ENCODE measurements around the gene GPR17.

The GPR17 gene

DNA sequence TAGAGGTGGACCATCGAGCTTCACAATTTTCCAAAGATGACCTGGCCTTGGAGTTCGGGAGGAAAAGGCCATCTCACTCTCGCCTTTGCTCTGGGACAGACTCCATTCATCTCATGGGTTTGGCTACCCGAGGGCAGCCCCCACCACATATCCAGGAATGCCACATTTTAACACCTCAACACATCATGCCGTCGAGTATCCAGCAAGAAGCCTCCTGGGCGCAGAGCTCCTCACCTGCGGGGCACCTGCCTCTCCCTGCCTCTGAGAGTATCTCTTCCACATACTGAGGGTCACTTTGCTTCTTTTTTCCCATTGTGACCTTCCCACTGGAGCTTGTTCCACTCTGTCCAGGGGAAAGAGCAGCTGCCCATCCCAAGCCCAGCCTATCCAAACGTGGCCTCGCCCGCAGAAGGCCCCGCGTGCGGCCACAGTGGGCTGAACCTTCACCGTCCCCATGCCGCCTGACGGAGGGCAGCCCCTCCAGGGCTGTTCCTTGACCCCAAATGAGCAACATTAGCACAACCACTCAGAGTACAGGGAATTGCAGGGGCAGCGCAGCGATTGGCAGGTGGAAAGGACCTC, 34.8 kb downstream of the GPR17 start:
- no peak for DNase-seq (ENCODE audit: low read depth)
- no peak overlapping the region for H3K4me3 ChIP-seq (ENCODE audit: low read depth, low read length)
- TF ChIP-seq, protein P1, sequence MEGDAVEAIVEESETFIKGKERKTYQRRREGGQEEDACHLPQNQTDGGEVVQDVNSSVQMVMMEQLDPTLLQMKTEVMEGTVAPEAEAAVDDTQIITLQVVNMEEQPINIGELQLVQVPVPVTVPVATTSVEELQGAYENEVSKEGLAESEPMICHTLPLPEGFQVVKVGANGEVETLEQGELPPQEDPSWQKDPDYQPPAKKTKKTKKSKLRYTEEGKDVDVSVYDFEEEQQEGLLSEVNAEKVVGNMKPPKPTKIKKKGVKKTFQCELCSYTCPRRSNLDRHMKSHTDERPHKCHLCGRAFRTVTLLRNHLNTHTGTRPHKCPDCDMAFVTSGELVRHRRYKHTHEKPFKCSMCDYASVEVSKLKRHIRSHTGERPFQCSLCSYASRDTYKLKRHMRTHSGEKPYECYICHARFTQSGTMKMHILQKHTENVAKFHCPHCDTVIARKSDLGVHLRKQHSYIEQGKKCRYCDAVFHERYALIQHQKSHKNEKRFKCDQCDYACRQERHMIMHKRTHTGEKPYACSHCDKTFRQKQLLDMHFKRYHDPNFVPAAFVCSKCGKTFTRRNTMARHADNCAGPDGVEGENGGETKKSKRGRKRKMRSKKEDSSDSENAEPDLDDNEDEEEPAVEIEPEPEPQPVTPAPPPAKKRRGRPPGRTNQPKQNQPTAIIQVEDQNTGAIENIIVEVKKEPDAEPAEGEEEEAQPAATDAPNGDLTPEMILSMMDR (IDR thresholded peaks at IDR 0.05; ENCODE audit: low read depth, low read length, missing control alignments), result no peak

DNA sequence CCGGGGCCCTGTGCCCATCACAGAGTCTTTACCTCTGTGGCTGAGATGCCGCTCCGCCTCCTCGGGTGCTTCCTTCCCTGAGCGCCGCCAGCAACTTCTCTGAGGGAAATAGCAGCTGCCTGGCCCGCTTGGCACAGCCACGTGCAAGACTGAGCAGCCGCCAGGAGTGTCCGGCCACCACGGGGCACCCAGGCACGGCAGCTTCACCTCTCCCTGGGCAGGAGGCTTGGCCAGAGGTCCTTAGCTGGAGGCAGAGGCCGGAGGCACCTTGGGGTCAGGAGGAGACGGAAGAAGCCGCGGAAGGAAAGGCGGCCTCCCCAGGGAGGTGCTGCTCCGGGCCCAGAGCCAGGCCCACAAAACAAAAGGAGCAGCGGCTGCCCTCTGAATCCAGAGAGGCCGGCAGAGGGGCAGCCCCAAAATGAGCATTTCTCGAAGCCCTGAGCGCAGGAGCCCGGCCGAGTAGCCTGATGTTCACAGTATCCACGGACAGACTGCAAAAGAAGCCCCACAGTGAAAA, 35.4 kb downstream of the GPR17 start:
- no peak overlapping the region for H3K4me3 ChIP-seq (ENCODE audit: low read depth, low read length)
- no peak for DNase-seq (ENCODE audit: low read depth)
- TF ChIP-seq, protein P1 (IDR thresholded peaks at IDR 0.05; ENCODE audit: low read depth, low read length, missing control alignments), result no peak

DNA sequence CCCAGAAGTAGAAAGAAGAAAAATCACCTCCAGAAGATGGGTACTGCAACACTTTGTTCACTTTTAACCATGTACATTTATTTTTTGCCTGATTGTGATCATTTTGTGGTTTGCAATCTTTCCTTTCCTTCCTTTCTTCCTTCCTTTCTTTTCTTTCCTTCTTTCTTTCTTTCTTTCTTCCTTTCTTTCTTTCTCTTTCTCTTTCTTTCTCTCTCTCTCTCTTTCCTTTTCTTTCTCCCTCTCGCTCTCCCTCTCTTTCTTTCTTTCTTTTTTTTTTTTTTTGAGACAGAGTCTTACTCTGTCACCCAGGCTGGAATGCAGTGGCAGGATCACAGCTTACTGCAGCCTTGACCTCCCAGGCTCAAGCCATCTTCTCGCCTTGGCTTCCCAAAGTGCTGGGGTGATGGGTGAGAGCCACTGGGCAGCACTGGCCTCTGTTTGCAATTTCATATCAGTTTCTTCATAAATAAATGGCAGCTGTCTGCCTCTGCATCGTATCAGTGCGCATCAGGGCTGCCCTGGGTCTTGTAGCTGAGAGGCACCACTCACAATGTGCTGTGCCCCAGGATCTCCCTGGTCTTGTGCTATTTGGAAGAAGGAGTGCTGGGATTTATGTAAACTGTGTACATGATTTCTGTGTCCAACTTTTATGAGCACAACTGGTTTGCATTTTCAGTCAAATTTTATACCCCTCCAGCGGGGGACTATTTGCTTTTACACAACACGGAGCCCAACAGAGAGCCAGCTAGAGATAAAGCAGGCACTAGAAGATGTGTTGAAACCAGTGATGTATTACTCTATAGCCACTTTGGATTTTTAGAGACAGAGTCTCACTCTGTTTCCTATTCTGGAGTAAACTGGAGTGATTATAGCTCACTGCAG, 36.3 kb downstream of the GPR17 start:
- no peak for DNase-seq (ENCODE audit: low read depth)
- H3K4me3 ChIP-seq (ENCODE audit: low read depth, low read length), result no peak overlapping the region
- TF ChIP-seq, protein P1 (IDR thresholded peaks at IDR 0.05; ENCODE audit: low read depth, low read length, missing control alignments), result no peak

DNA sequence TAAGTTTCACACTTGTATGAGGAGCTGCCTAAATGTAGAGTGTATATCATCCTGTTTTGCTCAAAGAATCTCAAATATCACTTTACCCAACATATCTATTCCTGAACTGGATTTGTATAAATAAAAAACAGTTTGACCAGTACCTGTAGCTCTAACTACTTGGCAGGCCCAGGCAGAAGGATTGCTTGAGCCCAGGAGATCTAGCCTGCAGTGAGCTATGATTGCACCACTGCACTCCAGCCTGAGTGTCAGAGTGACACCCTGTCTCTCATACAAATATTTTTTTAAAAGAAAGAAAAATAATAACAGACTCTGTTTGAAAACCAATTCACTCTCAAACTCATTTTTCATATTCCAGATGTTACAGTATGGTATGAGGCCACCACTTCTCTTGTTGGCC, 37.1 kb downstream of the GPR17 start:
- no peak for DNase-seq (ENCODE audit: low read depth)
- TF ChIP-seq, protein P1 (IDR thresholded peaks at IDR 0.05; ENCODE audit: low read depth, low read length, missing control alignments), result no peak
- H3K4me3 ChIP-seq (ENCODE audit: low read depth, low read length), result no peak overlapping the region

DNA sequence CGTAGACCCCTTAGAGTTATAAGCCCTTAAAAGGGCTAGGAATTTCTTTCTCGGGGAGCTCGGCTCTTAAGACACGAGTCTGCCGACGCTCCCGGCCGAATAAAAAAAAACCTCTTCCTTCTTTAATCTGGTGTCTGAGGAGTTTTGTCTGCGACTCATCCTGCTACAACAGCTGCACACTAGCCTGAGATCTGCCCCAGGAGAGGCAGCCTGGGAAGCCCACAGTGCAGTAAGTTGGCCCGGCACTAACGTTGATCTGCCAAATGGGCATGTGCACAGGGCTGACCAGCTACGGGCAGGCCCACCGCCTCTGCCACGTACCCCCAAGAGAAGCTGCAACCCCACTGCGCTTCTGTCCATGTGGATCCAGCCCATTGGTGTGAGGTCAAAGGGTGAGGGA, 37.8 kb downstream of the GPR17 start:
- DNase-seq (ENCODE audit: low read depth), result no peak
- H3K4me3 ChIP-seq (ENCODE audit: low read depth, low read length), result no peak overlapping the region
- TF ChIP-seq, protein P1 (IDR thresholded peaks at IDR 0.05; ENCODE audit: low read depth, low read length, missing control alignments), result no peak

DNA sequence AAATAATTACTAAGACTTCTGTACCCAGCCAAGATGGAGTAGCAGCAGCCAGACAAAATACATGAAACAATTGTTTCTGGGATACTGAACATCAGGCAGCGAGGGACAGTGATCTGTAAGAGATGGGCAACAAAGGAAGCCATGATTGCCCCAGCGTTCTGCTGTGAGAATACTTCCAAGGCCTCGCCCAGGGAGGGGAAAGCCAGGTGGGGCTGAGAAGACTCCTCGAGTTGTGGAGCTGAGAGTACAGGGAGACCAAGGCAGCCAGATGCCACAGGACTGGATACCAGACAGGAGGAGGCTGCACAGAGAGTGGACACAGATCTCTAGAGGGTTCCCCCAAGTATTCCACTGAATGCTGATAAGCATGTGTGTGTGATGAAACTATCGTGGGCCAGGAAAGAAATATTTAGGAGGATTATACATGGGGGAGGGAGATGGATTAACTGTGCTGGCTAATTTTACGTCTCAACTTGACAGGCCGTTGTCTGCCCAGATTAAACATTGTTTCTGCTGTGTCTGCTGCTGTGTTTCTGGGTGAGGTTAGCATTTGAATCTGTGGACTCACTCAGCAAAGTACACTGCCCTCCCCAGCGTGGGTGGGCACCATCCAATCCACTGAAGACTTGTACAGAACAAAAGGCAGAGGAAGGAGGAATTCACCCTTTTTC, 39.6 kb downstream of the GPR17 start:
- no peak overlapping the region for H3K4me3 ChIP-seq (ENCODE audit: low read depth, low read length)
- TF ChIP-seq, protein P1 (IDR thresholded peaks at IDR 0.05; ENCODE audit: low read depth, low read length, missing control alignments), result no peak
- no peak for DNase-seq (ENCODE audit: low read depth)
